ENCODE results near the gene AMIGO3.

GRCh38 chr3:49727924-49728361 is 8.5 kb upstream of the AMIGO3 start:
- TF ChIP-seq, protein P1, sequence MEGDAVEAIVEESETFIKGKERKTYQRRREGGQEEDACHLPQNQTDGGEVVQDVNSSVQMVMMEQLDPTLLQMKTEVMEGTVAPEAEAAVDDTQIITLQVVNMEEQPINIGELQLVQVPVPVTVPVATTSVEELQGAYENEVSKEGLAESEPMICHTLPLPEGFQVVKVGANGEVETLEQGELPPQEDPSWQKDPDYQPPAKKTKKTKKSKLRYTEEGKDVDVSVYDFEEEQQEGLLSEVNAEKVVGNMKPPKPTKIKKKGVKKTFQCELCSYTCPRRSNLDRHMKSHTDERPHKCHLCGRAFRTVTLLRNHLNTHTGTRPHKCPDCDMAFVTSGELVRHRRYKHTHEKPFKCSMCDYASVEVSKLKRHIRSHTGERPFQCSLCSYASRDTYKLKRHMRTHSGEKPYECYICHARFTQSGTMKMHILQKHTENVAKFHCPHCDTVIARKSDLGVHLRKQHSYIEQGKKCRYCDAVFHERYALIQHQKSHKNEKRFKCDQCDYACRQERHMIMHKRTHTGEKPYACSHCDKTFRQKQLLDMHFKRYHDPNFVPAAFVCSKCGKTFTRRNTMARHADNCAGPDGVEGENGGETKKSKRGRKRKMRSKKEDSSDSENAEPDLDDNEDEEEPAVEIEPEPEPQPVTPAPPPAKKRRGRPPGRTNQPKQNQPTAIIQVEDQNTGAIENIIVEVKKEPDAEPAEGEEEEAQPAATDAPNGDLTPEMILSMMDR (IDR thresholded peaks at IDR 0.05) = no peak
- no peak for TF ChIP-seq POLR2A (IDR thresholded peaks at IDR 0.05)

Data from prostate gland (tissue), 2 donors.